Anterior cingulate cortex (tissue), 58 donors: ENCODE measurements around the gene CD22.
"Not testable (repeated sequence)": the region's sequence is repeated elsewhere in the genome, so short reads cannot be mapped to it uniquely, and the experiment has no call there.

Source experiments
- DNase-seq, 58 donors: peaks; one replicate each; lab custom pipeline; 2025; lab: John Stamatoyannopoulos, UW

CD22 gene

DNA sequence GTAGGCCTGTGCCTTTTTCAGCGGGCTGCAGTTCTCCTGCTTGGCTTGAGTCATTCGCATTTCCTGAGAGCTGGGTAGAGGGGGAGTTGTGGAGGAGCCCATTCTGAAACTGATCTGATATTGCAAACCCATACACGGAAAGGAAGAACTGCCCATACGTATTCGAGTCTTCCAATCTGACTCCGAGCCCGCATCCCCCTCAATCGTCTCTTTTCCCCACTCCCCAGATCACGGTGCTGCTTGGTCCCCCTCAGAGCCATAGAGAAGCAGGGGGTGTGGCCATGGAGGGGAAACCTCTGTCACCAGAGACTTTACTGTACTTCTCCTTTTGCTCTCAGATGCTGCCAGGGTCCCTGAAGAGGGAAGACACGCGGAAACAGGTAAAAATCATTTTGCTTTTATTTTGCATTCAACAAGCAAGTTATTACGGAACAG is at the start of gene CD22:
Gene CD22, plus strand, starts transcription at position 337 of the 435 bp plus-strand sequence. CDS start 2,854 bp downstream, outside the sequence.
- no peak for DNase-seq

DNA sequence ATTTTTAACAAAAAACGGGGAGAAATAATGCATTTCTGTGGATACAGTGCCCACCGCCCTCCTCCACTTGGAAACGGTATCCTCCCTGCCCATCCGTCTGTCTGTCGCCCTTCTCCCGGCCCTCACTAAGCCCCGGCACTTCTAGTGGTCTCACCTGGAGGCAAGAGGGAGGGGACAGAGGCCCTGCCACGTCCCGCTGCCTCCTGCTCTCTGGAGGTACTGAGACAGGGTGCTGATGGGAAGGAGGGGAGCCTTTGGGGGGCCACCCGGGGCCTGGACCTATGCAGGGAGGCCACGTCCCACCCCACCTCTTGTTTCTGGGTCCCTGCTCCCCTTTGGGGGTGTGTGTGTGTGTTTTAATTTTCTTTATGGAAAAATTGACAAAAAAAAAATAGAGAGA is 49.6 kb upstream of the CD22 start:
- DNase-seq, result no peak

DNA sequence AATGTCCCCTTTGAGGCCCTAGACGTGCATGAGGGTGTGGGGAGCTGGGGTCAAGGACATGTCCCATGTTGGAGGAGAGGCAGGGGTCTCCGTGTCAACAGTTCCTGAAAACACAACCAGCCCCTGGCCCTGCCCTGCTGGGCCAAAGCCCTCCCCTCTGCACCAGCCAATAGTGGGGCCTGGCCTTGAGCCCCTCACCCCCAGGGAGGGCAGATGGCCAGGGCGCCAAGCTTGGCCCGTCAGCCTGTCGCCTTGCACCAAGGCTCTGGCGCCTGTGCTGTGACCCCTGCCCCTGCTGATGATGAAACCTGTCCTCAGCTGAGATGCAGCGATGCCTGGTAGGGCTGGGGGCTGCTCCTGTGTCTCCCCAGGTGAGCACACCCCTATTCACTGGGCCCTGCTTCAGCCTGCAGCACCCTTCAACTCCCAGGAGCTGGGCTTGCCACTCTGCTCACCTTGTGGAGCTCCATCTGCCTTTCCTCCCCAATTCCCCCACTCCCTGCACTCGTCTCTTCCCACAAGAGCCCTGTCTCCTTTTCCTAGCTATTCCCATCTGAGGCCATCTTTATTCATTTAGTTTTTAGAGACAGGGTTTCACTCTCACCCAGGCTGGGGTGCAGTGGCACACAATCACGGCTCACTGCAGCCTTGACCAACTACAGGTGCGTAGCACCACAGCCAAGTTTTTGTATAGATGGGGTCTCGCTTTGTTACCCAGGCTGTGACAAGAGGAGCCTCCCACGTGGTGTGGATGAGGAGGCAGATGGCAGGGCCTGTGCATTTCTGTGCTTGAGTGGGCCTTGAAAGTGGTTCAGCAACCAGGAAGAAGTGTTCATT is 48.8 kb upstream of the CD22 start:
- DNase-seq, result peak in 1 of 58 donors; percentile 31

GRCh38 chr19:35281303-35281702 is 47.7 kb upstream of the CD22 start:
- no peak for DNase-seq

DNA sequence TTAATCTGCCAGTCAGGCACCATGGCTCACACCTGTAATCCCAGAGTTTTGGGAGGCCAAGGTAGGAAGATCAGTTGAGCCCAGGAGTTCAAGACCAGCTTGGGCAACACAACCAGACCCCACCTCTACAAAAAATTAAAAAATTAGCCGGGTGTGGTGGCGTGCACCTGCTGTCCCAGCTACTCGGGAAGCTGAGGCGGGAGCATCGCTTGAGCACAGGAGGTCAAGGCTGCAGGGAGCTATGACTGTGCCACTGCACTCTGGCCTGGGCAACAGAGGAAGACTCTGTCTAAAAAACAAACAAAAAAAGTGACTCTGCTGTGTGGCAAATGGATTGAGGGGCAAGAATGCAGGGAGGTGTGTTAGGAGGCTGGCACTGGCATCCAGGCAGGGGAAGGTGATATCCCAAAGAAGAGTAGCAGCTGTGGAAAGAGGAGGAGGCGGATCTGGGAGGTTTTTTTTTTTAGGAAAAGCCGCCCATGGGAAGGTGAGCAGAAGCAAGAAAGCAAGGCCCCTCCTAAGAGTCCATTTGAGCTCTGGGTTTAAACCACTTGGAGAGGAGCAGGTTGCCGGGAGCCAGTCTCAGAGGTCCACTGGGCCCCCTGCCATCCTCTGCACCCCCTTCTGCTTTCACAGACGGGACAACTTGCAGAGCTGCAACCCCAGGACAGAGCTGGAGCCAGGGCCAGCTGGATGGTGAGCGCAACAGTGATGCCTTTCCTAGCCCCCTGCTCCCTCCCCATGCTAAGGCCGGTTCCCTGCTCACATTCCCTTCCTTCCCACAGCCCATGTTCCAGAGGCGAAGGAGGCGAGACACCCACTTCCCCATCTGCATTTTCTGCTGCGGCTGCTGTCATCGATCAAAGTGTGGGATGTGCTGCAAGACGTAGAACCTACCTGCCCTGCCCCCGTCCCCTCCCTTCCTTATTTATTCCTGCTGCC is 44.6 kb upstream of the CD22 start:
- peak in 2 of 58 donors; percentile 13 to 51 for DNase-seq

DNA sequence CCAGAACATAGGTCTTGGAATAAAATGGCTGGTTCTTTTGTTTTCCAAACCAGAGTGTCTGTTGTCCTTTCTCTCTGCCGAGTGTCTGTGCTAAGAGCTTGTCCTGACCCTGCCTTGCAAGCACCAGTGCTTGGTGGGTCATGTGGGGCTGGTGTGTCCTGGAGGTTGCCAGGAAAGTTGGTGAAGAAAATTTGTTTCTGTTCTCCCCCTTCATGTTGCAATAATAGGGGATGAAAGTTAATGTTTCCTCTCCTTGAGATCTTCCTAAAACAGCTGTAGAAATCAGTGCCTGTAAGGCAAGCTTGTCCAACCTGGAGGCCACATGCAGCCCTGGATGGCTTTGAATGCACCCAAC is 43.9 kb upstream of the CD22 start:
- DNase-seq, result peak in 1 of 58 donors; percentile 13

GRCh38 chr19:35285465-35285864 is 43.5 kb upstream of the CD22 start:
- not testable (repeated sequence) for DNase-seq

- DNase-seq, result not testable (repeated sequence)
Measured at GRCh38 chr19:35286101-35286500, 42.9 kb upstream of the CD22 start.

GRCh38 chr19:35287713-35288112 is 41.3 kb upstream of the CD22 start:
- no peak for DNase-seq

GRCh38 chr19:35288331-35288730 is 40.7 kb upstream of the CD22 start:
- no peak for DNase-seq

GRCh38 chr19:35288906-35289305 is 40.1 kb upstream of the CD22 start:
- no peak for DNase-seq

- peak in 45 of 58 donors; percentile 29 to 89 (median 66) for DNase-seq
Measured at GRCh38 chr19:35290381-35291127, 38.4 kb upstream of the CD22 start.

DNA sequence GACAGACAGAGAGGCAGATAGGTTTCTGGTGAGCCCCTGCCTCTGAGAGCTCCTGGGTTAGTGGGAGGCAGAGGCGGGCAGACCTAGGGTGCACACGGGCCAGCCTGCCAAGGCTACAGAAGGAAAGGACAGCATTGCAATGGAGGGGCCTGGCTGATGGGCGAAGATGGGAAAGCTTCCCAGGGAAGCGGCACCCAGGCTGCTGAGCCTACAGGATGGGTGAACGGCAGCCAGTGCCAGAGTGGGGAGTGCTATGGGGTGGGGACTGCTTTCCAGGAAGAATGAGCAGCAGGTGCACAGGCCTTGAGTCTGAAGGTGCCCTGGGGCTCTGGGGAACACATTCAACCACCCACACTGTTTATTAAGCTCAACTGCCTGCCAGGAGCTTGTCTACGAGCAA is 37.7 kb upstream of the CD22 start:
- DNase-seq, result peak in 8 of 58 donors; percentile 43 to 73 (median 59)

- DNase-seq, result peak in 53 of 58 donors; percentile 22 to 96 (median 78)
Measured at GRCh38 chr19:35291916-35292315, 37.1 kb upstream of the CD22 start, which contains the start of gene MAG. MAG (plus strand) TSS chr19:35292161; CDS start chr19:35295409, 3,248 bp downstream.

DNA sequence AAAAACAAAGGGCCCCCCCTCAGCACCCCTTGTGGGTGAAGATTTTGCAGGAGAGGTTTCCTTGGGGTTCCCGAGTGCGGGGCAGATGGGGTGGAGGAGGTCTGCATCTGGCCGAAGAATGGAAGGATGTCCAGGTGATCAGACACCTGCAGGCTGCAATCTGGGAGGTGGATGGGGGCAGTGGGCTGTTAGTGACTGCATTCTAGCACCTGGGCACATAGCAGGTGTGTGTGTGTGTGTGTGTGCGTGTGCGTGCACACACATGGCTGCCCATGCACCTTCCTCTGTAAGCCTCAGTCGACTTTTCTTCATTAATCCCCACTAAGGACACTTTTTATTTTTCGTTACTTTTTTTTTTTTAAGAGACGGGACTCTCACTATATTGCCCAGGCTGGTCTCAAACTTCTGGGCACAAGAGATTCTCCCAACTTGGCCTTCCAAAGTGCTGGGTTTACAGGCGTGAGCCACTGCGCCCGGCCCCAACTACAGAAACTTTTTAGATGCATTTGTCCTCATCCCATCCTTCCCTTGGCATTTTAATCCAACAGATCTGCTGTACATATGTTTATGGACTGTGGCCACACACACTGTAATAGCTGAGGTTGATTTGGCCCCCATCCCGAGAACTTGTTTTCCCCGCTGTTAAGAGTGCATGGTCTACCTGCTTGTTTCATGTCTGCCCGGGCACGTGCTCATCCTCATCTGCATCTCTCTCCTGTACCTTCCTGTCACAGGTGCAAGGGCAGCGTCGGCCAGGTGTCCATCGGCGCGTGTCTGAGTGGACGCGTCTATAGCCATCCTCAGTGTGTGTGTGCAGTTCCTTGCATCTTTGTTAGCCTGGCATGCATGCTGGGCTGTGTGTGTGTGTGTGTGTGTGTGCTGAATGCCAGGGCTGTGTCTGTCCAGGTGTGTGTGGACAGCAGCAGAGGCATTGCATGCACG is 36.3 kb upstream of the CD22 start:
- DNase-seq, result no peak

DNA sequence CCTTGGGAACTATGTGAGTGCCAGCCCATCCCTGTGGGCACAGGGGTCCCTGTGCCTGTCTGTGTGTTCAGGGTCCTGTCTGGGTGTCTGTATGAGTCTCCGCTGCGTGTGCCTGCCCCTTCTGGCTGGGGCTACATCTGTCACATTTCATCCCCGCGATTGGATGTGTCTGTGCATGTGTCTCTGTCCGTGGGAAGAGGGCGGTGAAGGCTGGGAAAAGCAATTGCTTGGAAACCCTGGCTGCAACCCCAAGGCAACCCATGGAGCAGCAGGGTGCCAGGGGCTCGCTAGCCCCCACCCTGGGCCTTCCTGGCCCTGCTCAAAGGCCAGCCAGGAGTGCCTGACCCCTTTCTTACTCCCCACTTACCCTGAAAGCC is 35.6 kb upstream of the CD22 start:
- DNase-seq, result peak in 41 of 58 donors; percentile 13 to 70 (median 46)

GRCh38 chr19:35293808-35294207 is 35.2 kb upstream of the CD22 start:
- DNase-seq, result peak in 2 of 58 donors; percentile 16 to 60

DNA sequence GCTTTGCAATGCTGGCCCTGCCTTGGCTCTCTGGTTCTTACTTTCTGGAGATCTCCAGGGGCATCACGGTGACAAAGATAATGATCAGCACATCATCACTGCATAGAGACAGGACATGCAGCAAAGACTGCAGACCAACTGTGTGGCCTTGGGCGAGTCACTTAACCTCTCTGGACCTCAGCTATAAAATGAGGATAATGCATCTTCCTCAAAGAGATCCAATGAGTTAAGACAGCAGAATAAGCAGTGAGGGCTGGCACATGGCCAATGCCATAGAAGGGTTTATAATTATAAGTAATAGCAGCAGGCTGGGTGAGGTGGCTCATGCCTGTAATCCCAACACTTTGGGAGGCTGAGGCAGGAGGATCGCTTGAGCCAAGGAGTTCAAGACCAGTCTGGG is 34.7 kb upstream of the CD22 start:
- peak in 1 of 58 donors; percentile 38 for DNase-seq
